KMS-11 (cell line): ENCODE results near the gene PRKACG.
A peak's percentile ranks its signal among the peaks of the same experiment; 100 is the strongest.

Experiments used
- H2AFZ ChIP-seq: fragments of 200-600 bp; sonication (generic); 2 replicates; pipeline ENCODE4 v1.6.1; 2016; ENCODE audit warnings: antibody characterized with exemption, mixed run types, low read depth
- H3K27ac ChIP-seq: fragments of 200-600 bp; sonication (generic); 2 replicates; pipeline ENCODE4 v1.6.1; 2016; ENCODE audit warnings: mild to moderate bottlenecking, mixed run types
- H3K27me3 ChIP-seq: fragments of 200-600 bp; sonication (generic); 2 replicates; pipeline ENCODE4 v1.6.1; 2017; ENCODE audit warnings: mild to moderate bottlenecking, low read depth, mixed run types, moderate library complexity; ENCODE audit not compliant: insufficient read depth
- H3K36me3 ChIP-seq: fragments of 200-600 bp; sonication (generic); 2 replicates; pipeline ENCODE4 v1.6.1; 2017; ENCODE audit warnings: mild to moderate bottlenecking, mixed run types; ENCODE audit not compliant: insufficient read depth
- H3K4me1 ChIP-seq: fragments of 200-600 bp; sonication (generic); 2 replicates; pipeline ENCODE4 v1.6.1; 2016; ENCODE audit warnings: mild to moderate bottlenecking, low read depth, mixed run types; ENCODE audit not compliant: poor library complexity, severe bottlenecking
- H3K4me2 ChIP-seq: fragments of 200-600 bp; sonication (generic); 2 replicates; pipeline ENCODE4 v1.7.0; 2016; ENCODE audit warnings: mild to moderate bottlenecking, mixed run types
- H3K4me3 ChIP-seq: fragments of 200-600 bp; sonication (generic); IDR thresholded peaks from 2 replicates; pipeline ENCODE4 v1.6.1; 2017; ENCODE audit warnings: low read depth, low read length, mixed read lengths; ENCODE audit not compliant: insufficient read depth
- H3K79me2 ChIP-seq: fragments of 200-600 bp; sonication (generic); 2 replicates; pipeline ENCODE4 v1.6.1; 2016; ENCODE audit warnings: low read depth, mixed run types; ENCODE audit not compliant: insufficient read depth
- H3K9ac ChIP-seq: fragments of 200-600 bp; sonication (generic); 2 replicates; pipeline ENCODE4 v1.6.1; 2016; ENCODE audit warnings: mild to moderate bottlenecking, mixed run types
- H4K20me1 ChIP-seq: fragments of 200-600 bp; sonication (generic); 2 replicates; pipeline ENCODE4 v1.6.1; 2016; ENCODE audit warnings: mild to moderate bottlenecking, mixed run types; ENCODE audit not compliant: insufficient read depth
- CTCF ChIP-seq: fragments of 200-600 bp; sonication (generic); conservative IDR thresholded peaks from 2 replicates; pipeline ENCODE4 v1.6.1; 2017; ENCODE audit warnings: low read depth, mild to moderate bottlenecking, antibody characterized with exemption, low read length, moderate library complexity, mixed read lengths

PRKACG gene

GRCh38 chr9:69004836-69005235 is 9.1 kb downstream of the PRKACG start:
- H3K27ac ChIP-seq: no peak overlapping the region
- no peaks in the 10 kb centered on the region for H3K4me1 ChIP-seq
- no peaks in the 10 kb centered on the region for H4K20me1 ChIP-seq
- no peak overlapping the region for H3K9ac ChIP-seq
- no peaks in the 10 kb centered on the region for H3K36me3 ChIP-seq
- H3K79me2 ChIP-seq: no peaks in the 10 kb centered on the region
- TF ChIP-seq CTCF: no peak
- H3K27me3 ChIP-seq: no peaks in the 10 kb centered on the region
- H3K4me2 ChIP-seq: no peak overlapping the region
- H2AFZ ChIP-seq: no peak overlapping the region
- H3K4me3 ChIP-seq: no peak overlapping the region

GRCh38 chr9:69003051-69003450 is 10.9 kb downstream of the PRKACG start:
- Histone ChIP-seq H3K27me3 (no peaks in the 10 kb centered on the region), H3K4me1 (peaks cover 4% of the 10 kb centered on the region)

GRCh38 chr9:69001921-69002320 is 12.0 kb downstream of the PRKACG start:
- Histone ChIP-seq H3K4me2 (no peak overlapping the region), H3K27ac (no peak overlapping the region), H2AFZ (no peak overlapping the region), H3K4me1 (peaks cover 4% of the 10 kb centered on the region), H3K79me2 (no peaks in the 10 kb centered on the region), H3K4me3 (no peak overlapping the region), H3K27me3 (no peaks in the 10 kb centered on the region), H3K36me3 (no peaks in the 10 kb centered on the region), H4K20me1 (no peaks in the 10 kb centered on the region), H3K9ac (no peak overlapping the region)
- no peak for TF ChIP-seq CTCF

More at GRCh38 chr9:69003051-69003450, 10.9 kb downstream of the PRKACG start:
- Histone ChIP-seq H4K20me1 (no peaks in the 10 kb centered on the region), H3K79me2 (no peaks in the 10 kb centered on the region), H3K9ac (no peak overlapping the region), H3K4me3 (no peak overlapping the region), H2AFZ (no peak overlapping the region), H3K36me3 (no peaks in the 10 kb centered on the region), H3K27ac (no peak overlapping the region), H3K4me2 (no peak overlapping the region)
- no peak for TF ChIP-seq CTCF

- H3K4me1 ChIP-seq: peaks cover 4% of the 10 kb centered on the region
- H3K9ac ChIP-seq: no peak overlapping the region
- H2AFZ ChIP-seq: 0 out of 2 replicates have a peak overlapping the region, but pooled peaks have one; percentile 32
- H4K20me1 ChIP-seq: no peaks in the 10 kb centered on the region
- H3K4me3 ChIP-seq: no peak overlapping the region
- TF ChIP-seq CTCF: peak; percentile 81
- H3K27me3 ChIP-seq: no peaks in the 10 kb centered on the region
- no peak overlapping the region for H3K4me2 ChIP-seq
- H3K36me3 ChIP-seq: no peaks in the 10 kb centered on the region
- no peak overlapping the region for H3K27ac ChIP-seq
- H3K79me2 ChIP-seq: no peaks in the 10 kb centered on the region
Observed at GRCh38 chr9:68999393-69000105, 14.4 kb downstream of the PRKACG start.
